Thymus (tissue), 11 donors: Measurements from ENCODE around the gene RUFY3. TPM values are rescaled to one million over a fixed set of nuclear protein-coding genes. Genes with fewer than 3 reads are reported as not detected.

Experiments
- DNase-seq, 9 donors: peaks; one replicate each; pipeline ENCODE4 v3.0.0-alpha.2; 2013; ENCODE audit warnings: low spot score in 9 of 9, low read depth in 6 of 9, missing footprints in 1 of 9
- H3K27ac ChIP-seq, 2 donors: one replicate each; pipeline ENCODE4 v1.5.1; 2013; ENCODE audit warnings: control low read depth in 1 of 2, low read depth in 1 of 2, low read length in 1 of 2, mild to moderate bottlenecking in 1 of 2, moderate library complexity in 1 of 2
- H3K27me3 ChIP-seq, 2 donors: one replicate each; pipeline ENCODE4 v1.5.1; 2013; ENCODE audit warnings: low read length in 1 of 2; ENCODE audit not compliant: control insufficient read depth in 2 of 2, insufficient read depth in 1 of 2
- H3K36me3 ChIP-seq, 2 donors: one replicate each; pipeline ENCODE4 v1.5.1; 2013; ENCODE audit warnings: low read length in 1 of 2, mild to moderate bottlenecking in 1 of 2, moderate library complexity in 1 of 2; ENCODE audit not compliant: control insufficient read depth in 2 of 2, insufficient read depth in 2 of 2
- H3K4me1 ChIP-seq, 2 donors: one replicate each; pipeline ENCODE4 v1.5.1; 2013; ENCODE audit warnings: low read length in 2 of 2; ENCODE audit not compliant: control insufficient read depth in 2 of 2, insufficient read depth in 2 of 2
- H3K4me3 ChIP-seq, 2 donors: one replicate each; pipeline ENCODE4 v1.5.1; 2013; ENCODE audit warnings: low read length in 2 of 2, control low read depth in 1 of 2, mild to moderate bottlenecking in 1 of 2
- H3K9me3 ChIP-seq, 2 donors: one replicate each; pipeline ENCODE4 v1.5.1; 2013; ENCODE audit warnings: low read length in 1 of 2, mild to moderate bottlenecking in 1 of 2; ENCODE audit not compliant: control insufficient read depth in 2 of 2, insufficient read depth in 1 of 2
- WGBS: extraction: QIAGEN DNeasy Blood & Tissue Kit; methylation state at CpG from one replicate; pipeline ENCODE4 v1.1.7; 2013; 5-methylcytosine and 5-hydroxymethylcytosine counted together
- polyA plus RNA-seq: library from polyadenylated mRNA; stranded (reverse); fragments of 200-250 nt; gene quantifications from one replicate; pipeline ENCODE4 v1.2.3, GENCODE V29; 2013
- total RNA-seq: library from RNA; stranded (reverse); fragments of 120-200 nt; gene quantifications from one replicate; pipeline ENCODE4 v1.2.4, GENCODE V29; 2013
- donor health status: healthy.

RUFY3 gene
- total and polyA plus RNA-seq, 2 donors = 37.3 to 75.3 TPM

DNA sequence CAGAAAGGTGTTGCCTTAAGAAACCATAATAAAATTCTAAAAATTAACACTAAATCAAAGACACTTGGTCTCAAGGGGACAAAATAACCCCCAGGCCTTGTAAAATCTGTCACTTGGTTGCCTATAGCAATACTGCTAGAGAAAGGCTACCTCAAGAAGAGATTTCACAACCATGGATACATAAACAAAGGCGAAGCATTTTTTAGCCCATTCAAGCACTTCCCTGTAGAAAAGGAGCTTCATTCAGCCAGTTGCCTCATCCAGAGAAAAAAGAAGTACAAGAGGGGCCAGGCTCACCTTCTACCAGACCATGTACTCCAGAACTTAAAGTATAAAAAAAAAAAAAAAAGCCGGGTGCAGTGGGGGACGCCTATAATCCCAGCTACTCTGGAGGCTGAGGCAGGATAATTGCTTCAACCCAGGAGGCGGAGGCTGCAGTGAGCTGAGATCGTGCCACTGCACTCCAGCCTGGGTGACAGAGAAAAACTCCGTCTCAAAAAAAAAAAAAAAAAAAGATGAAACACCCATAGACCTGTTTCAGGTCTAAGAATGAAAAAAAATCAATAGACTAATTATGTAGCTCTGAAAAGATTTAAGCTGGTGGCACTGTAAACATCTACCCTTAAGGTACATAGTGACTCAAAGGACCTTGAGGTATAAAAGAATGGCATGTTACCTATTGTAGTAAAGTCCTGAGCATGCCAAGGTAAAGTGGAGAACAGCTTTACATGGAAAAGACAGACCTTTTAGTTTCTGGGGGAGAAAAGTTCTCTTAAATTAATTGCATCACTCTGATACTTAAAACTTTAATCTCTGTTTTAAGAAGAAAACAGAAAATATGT lies 18.0 kb downstream of the RUFY3 start:
- H3K4me1 ChIP-seq = peaks cover 10 to 44% of the 10 kb centered on the region in 2 donors
- WGBS = 43% methylated on average over 6 of the region's 6 CpGs
- no peaks in the 10 kb centered on the region for H3K36me3 ChIP-seq
- H3K27ac ChIP-seq = peak overlapping the region in 1 of 2 donors; percentile 39
- no peaks in the 10 kb centered on the region for H3K27me3 ChIP-seq
- DNase-seq = peak in 1 of 9 donors; percentile 31
- H3K4me3 ChIP-seq = no peak overlapping the region
- H3K9me3 ChIP-seq = no peaks in the 10 kb centered on the region

DNA sequence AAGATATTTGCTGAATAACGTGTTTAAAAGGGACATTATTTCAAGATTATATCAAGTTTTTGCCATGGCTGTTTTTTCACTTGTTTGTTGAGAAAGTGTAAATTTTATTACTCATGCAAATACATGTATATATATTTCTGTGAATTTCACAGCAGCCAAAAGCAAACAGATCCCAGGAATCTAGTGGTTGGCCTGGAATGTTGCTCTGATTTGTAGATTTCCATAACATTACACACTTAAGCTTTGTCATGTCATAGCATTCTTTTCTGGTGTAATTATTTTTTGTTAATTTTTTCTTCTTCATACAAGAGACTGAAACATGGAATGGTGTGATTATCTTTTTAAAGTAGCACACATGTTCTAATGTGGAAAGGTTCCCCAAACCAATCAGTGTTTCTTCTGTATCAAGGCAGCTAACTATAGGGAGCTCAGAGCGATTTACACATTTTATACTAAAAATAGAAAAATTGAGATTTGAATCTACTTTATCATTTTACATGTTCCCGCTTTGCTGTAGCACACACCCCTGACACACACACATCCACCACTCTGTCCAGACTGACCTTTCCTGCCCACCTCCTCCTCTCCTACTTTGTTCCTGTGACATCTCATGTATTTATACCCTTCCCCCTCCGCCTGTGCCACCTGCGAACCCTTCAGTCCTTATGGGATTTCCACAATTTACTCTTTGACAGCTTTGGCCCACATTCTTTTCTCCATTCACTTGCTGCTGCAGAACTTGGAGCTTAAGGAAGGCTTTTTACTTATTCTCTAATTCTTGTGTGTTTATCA lies 20.3 kb downstream of the RUFY3 start:
- Histone ChIP-seq H3K4me3 (no peak overlapping the region), H3K9me3 (no peaks in the 10 kb centered on the region), H3K27ac (no peak overlapping the region), H3K27me3 (no peaks in the 10 kb centered on the region), H3K36me3 (no peaks in the 10 kb centered on the region), H3K4me1 (peaks cover 6 to 28% of the 10 kb centered on the region in 2 donors)
- WGBS = 86% methylated on average over 5 of the region's 5 CpGs
- no peak for DNase-seq

DNA sequence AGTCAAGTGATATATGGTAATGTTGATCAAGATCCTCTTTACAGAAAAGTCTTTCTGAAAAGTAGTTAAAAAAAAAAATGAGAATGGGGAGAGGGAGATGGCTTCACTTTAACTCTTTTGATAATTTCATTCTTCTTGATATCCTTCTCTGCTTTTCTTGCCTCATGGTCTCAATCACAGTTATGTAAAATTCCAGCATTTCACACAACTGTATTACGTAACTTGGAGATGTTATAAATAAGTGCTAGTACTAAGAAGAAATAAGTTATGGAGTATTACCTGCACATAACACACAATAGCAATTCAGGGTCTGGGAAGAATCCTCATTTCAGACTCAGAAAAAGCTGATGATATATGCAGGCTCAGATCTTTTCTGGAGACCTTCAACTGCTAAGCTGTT lies 22.0 kb downstream of the RUFY3 start:
- peaks cover 0 to 2% of the 10 kb centered on the region in 2 donors for H3K36me3 ChIP-seq
- no peak for DNase-seq
- 100% methylated on average over 1 of the region's 1 CpG for WGBS
- no peak overlapping the region for H3K4me3 ChIP-seq
- H3K27me3 ChIP-seq = no peaks in the 10 kb centered on the region
- H3K4me1 ChIP-seq = peaks cover 6 to 12% of the 10 kb centered on the region in 2 donors
- H3K9me3 ChIP-seq = no peaks in the 10 kb centered on the region
- H3K27ac ChIP-seq = no peak overlapping the region

DNA sequence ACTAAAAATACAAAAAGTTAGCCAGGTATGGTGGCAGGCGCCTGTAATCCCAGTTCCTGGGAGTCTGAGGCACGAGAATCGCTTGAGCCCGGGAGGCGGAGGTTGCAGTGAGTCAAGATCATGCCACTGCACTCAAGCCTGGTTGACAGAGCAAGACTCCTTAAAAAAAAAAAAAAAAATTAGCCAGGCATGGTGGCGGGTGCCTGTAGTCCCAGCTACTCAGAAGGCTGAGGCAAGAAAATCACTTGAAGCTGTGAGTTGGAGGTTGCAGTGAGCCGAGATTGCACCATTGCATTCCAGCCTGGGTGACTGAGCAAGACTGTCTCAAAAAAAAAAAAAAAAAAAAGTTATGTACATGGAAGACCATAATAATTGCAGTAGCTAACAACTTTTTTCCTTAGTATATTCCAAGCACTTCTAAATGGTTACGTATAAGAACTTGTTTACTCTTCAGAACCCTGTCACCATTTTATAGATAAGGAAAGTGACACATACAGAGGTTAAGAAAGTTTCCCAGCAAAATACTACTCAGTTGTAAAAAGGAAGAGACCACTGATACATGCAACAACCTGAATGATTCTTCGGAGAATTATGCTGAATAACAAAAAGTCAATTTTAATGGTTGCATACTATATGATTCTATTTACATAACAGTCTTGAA lies 24.5 kb downstream of the RUFY3 start:
- H3K27ac ChIP-seq = no peak overlapping the region
- H3K27me3 ChIP-seq = no peaks in the 10 kb centered on the region
- 99% methylated on average over 9 of the region's 9 CpGs for WGBS
- H3K4me3 ChIP-seq = no peak overlapping the region
- no peak for DNase-seq
- H3K4me1 ChIP-seq = peaks cover 3 to 6% of the 10 kb centered on the region in 2 donors
- H3K36me3 ChIP-seq = peaks cover 0 to 6% of the 10 kb centered on the region in 2 donors
- no peaks in the 10 kb centered on the region for H3K9me3 ChIP-seq

GRCh38 chr4:70747874-70748273 lies 26.1 kb downstream of the RUFY3 start:
- no peak for DNase-seq
- no peaks in the 10 kb centered on the region for H3K4me1 ChIP-seq
- 97% methylated on average over 3 of the region's 3 CpGs for WGBS
- H3K9me3 ChIP-seq = no peaks in the 10 kb centered on the region
- peaks cover 0 to 6% of the 10 kb centered on the region in 2 donors for H3K36me3 ChIP-seq
- H3K4me3 ChIP-seq = no peak overlapping the region
- H3K27ac ChIP-seq = no peak overlapping the region
- H3K27me3 ChIP-seq = no peaks in the 10 kb centered on the region

- 88% methylated on average over 1 of the region's 1 CpG for WGBS
- Histone ChIP-seq H3K27me3 (no peaks in the 10 kb centered on the region), H3K36me3 (peaks cover 0 to 6% of the 10 kb centered on the region in 2 donors), H3K4me1 (no peaks in the 10 kb centered on the region), H3K4me3 (no peak overlapping the region), H3K27ac (no peak overlapping the region), H3K9me3 (no peaks in the 10 kb centered on the region)
- no peak for DNase-seq
Measured at GRCh38 chr4:70749313-70749712, 27.5 kb downstream of the RUFY3 start.

DNA sequence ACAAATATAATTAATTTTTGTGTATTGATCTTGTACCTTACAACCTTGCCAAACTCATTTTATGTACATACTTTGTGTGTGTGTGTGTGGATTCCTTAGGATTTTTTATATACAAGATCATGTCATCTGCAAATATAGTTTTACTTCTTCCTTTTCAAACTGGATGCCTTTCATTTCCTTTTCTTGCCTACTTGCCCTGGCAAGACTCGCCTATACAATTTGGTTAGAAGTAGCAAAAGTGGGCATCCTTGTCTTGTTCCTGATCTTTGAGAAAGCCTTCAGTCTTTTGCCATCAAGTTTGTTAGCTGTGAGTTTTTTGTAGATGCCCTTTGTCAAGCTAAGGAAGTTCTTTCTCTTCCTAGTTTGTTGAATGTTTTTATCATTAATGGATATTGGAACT lies 30.5 kb downstream of the RUFY3 start:
- Histone ChIP-seq H3K9me3 (no peaks in the 10 kb centered on the region), H3K27ac (no peak overlapping the region), H3K4me1 (no peaks in the 10 kb centered on the region), H3K27me3 (no peaks in the 10 kb centered on the region), H3K36me3 (peaks cover 0 to 10% of the 10 kb centered on the region in 2 donors), H3K4me3 (no peak overlapping the region)
- DNase-seq = no peak
- 92% methylated on average over 1 of the region's 1 CpG for WGBS

DNA sequence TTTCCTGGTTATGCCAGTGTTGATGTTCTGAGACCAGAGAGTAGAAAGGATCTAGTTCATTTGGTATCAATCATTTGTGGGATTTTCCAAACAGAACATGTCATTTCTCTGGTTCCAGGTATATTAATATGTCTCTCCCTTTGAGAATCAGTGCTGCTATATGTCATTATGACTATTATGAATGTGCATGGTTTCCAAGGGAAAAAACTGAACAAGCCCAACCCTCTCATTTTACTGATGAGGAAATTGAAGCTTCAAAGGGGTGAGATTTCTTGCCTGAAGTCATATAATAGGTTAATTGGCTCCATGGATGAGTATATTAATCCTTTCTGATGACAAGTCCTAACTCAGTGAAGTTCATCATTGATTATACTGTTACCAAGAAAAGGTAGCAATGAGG lies 31.9 kb downstream of the RUFY3 start:
- H3K27ac ChIP-seq = no peak overlapping the region
- no peak overlapping the region for H3K4me3 ChIP-seq
- H3K27me3 ChIP-seq = no peaks in the 10 kb centered on the region
- DNase-seq = no peak
- H3K4me1 ChIP-seq = no peaks in the 10 kb centered on the region
- peaks cover 0 to 8% of the 10 kb centered on the region in 2 donors for H3K36me3 ChIP-seq
- no peaks in the 10 kb centered on the region for H3K9me3 ChIP-seq

GRCh38 chr4:70754470-70754869 lies 32.7 kb downstream of the RUFY3 start:
- peaks cover 0 to 8% of the 10 kb centered on the region in 2 donors for H3K36me3 ChIP-seq
- no peak overlapping the region for H3K27ac ChIP-seq
- no peaks in the 10 kb centered on the region for H3K4me1 ChIP-seq
- H3K27me3 ChIP-seq = no peaks in the 10 kb centered on the region
- WGBS = 77% methylated on average over 1 of the region's 1 CpG
- no peak for DNase-seq
- H3K9me3 ChIP-seq = no peaks in the 10 kb centered on the region
- H3K4me3 ChIP-seq = no peak overlapping the region
